DOHH2 (cell line): ENCODE results near the gene SERP2.

ENCODE experiments used
- H3F3A ChIP-seq: fragments of 200-600 bp; sonication (generic), shearing (Covaris generic); 2 replicates; pipeline ENCODE4 v1.6.0; 2016; ENCODE audit warnings: antibody characterized with exemption, mild to moderate bottlenecking; ENCODE audit not compliant: control insufficient read depth, insufficient read depth
- H3K27ac ChIP-seq: fragments of 200-600 bp; sonication (generic); 2 replicates; pipeline ENCODE4 v1.5.1; 2014; ENCODE audit warnings: low read depth, mild to moderate bottlenecking, low read length, moderate library complexity
- H3K27me3 ChIP-seq: fragments of 200-600 bp; sonication (generic); 2 replicates; pipeline ENCODE4 v1.6.1; 2014; ENCODE audit warnings: mild to moderate bottlenecking, low read length, mixed read lengths; ENCODE audit not compliant: control insufficient read depth
- H3K36me3 ChIP-seq: fragments of 200-600 bp; sonication (generic); 2 replicates; pipeline ENCODE4 v1.6.1; 2014; ENCODE audit warnings: mild to moderate bottlenecking, low read length, moderate library complexity, mixed read lengths; ENCODE audit not compliant: control insufficient read depth
- H3K4me1 ChIP-seq: fragments of 200-600 bp; sonication (generic); 2 replicates; pipeline ENCODE4 v1.6.1; 2014; ENCODE audit warnings: mild to moderate bottlenecking, low read length, mixed read lengths; ENCODE audit not compliant: control insufficient read depth
- H3K4me2 ChIP-seq: fragments of 200-600 bp; sonication (generic); 2 replicates; pipeline ENCODE4 v1.6.0; 2014; ENCODE audit warnings: mild to moderate bottlenecking, low read length, moderate library complexity
- H3K4me3 ChIP-seq: fragments of 200-600 bp; sonication (generic); 2 replicates; pipeline ENCODE4 v1.5.1; 2014; ENCODE audit warnings: mild to moderate bottlenecking, low read length, mixed read lengths
- H3K79me2 ChIP-seq: fragments of 200-600 bp; sonication (generic); 2 replicates; pipeline ENCODE4 v1.6.1; 2014; ENCODE audit warnings: mild to moderate bottlenecking, low read length, mixed read lengths; ENCODE audit not compliant: control insufficient read depth
- H3K9me2 ChIP-seq: fragments of 200-600 bp; sonication (generic); replicated peaks from 2 replicates; pipeline ENCODE4 v1.6.1; 2014; ENCODE audit warnings: mild to moderate bottlenecking, low read length, mixed read lengths; ENCODE audit not compliant: control insufficient read depth
- H3K9me3 ChIP-seq: fragments of 200-600 bp; sonication (generic); 2 replicates; pipeline ENCODE4 v1.6.1; 2014; ENCODE audit warnings: antibody characterized with exemption, low read length, mixed read lengths; ENCODE audit not compliant: control insufficient read depth, insufficient read depth
- H4K20me1 ChIP-seq: fragments of 200-600 bp; sonication (generic); 2 replicates; pipeline ENCODE4 v1.6.0; 2014; ENCODE audit warnings: low read depth, mild to moderate bottlenecking, antibody characterized with exemption, low read length, moderate library complexity; ENCODE audit not compliant: control insufficient read depth, insufficient read depth
- CTCF ChIP-seq: fragments of 200-600 bp; sonication (generic); IDR thresholded peaks from one replicate; pipeline ENCODE4 v1.5.1; 2014; ENCODE audit warnings: antibody characterized with exemption, mild to moderate bottlenecking, low read depth, low read length; ENCODE audit not compliant: poor library complexity, severe bottlenecking
- EZH2phosphoT487 ChIP-seq: fragments of 200-600 bp; sonication (generic); IDR thresholded peaks from 2 replicates; pipeline ENCODE4 v1.6.1; 2017; ENCODE audit warnings: borderline replicate concordance, mild to moderate bottlenecking, antibody characterized with exemption, low read length, moderate library complexity, mixed read lengths

The SERP2 gene

DNA sequence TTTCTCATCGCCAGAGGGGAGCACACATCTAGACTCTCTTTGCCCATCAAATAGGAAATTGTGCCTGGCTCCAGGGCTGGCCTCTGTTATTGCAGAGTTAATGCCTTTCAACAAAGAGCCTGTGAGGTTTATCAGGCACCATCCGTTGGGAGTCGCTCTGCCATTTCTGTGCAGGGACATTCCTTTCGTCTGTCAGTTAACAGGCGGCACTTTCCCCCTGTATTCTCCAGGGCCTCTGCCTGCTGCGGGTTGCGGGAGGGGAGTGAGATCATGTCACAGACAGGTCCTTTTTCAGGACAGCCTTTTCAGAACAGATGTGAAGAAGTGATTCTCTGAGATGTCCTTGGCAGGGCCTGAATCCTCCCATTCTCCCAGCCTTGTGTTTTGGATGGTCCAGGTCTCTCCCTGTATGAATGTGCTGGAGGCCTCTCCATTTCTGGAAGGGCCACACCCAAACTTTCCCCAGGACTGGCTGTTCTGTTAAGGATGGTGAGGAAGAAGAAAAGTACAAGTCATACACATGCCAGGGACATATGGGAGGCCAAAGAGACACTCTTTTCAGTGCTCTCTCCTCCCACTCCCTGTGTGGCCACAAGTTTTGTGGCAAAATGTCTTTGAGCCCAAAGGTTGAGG lies 14.9 kb downstream of the SERP2 start:
- H3K27me3 ChIP-seq, result no peaks in the 10 kb centered on the region
- no peak for TF ChIP-seq CTCF
- TF ChIP-seq EZH2phosphoT487, result no peak
- H3F3A ChIP-seq, result no peaks in the 10 kb centered on the region
- H3K4me2 ChIP-seq, result no peak overlapping the region
- peaks cover 9% of the 10 kb centered on the region for H3K4me1 ChIP-seq
- H3K9me3 ChIP-seq, result no peaks in the 10 kb centered on the region
- H3K79me2 ChIP-seq, result no peaks in the 10 kb centered on the region
- no peak overlapping the region for H3K4me3 ChIP-seq
- no peak overlapping the region for H3K27ac ChIP-seq
- H3K36me3 ChIP-seq, result no peaks in the 10 kb centered on the region
- no peaks in the 10 kb centered on the region for H4K20me1 ChIP-seq
- no peaks in the 10 kb centered on the region for H3K9me2 ChIP-seq

- Histone ChIP-seq H3K27me3 (no peaks in the 10 kb centered on the region), H3K4me3 (no peak overlapping the region), H3K4me1 (peaks cover 9% of the 10 kb centered on the region), H3K36me3 (no peaks in the 10 kb centered on the region), H3K79me2 (no peaks in the 10 kb centered on the region), H3K9me3 (no peaks in the 10 kb centered on the region), H3K9me2 (no peaks in the 10 kb centered on the region), H3K27ac (no peak overlapping the region), H3F3A (no peaks in the 10 kb centered on the region), H3K4me2 (no peak overlapping the region), H4K20me1 (no peaks in the 10 kb centered on the region)
- TF ChIP-seq EZH2phosphoT487 (no peak), CTCF (no peak)
Observed at GRCh38 chr13:44389060-44389666, 15.5 kb downstream of the SERP2 start.

GRCh38 chr13:44389876-44390275 lies 16.3 kb downstream of the SERP2 start:
- Histone ChIP-seq H3K9me2 (no peaks in the 10 kb centered on the region), H3K9me3 (no peaks in the 10 kb centered on the region), H4K20me1 (no peaks in the 10 kb centered on the region), H3K27me3 (no peaks in the 10 kb centered on the region), H3K4me1 (peaks cover 9% of the 10 kb centered on the region), H3K27ac (no peak overlapping the region), H3K79me2 (no peaks in the 10 kb centered on the region), H3K4me3 (no peak overlapping the region), H3F3A (no peaks in the 10 kb centered on the region), H3K4me2 (no peak overlapping the region), H3K36me3 (no peaks in the 10 kb centered on the region)
- TF ChIP-seq CTCF (no peak), EZH2phosphoT487 (no peak)
